ENCODE measurements around the gene GRIK3.

- TF ChIP-seq, protein P1, sequence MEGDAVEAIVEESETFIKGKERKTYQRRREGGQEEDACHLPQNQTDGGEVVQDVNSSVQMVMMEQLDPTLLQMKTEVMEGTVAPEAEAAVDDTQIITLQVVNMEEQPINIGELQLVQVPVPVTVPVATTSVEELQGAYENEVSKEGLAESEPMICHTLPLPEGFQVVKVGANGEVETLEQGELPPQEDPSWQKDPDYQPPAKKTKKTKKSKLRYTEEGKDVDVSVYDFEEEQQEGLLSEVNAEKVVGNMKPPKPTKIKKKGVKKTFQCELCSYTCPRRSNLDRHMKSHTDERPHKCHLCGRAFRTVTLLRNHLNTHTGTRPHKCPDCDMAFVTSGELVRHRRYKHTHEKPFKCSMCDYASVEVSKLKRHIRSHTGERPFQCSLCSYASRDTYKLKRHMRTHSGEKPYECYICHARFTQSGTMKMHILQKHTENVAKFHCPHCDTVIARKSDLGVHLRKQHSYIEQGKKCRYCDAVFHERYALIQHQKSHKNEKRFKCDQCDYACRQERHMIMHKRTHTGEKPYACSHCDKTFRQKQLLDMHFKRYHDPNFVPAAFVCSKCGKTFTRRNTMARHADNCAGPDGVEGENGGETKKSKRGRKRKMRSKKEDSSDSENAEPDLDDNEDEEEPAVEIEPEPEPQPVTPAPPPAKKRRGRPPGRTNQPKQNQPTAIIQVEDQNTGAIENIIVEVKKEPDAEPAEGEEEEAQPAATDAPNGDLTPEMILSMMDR (IDR thresholded peaks at IDR 0.05; ENCODE audit: low read depth, low read length, poor library complexity, severe bottlenecking), result no peak
- TF ChIP-seq EZH2phosphoT487 (IDR thresholded peaks at IDR 0.05; ENCODE audit: borderline replicate concordance, low read length), result no peak
These were observed 121.3 kb downstream of the GRIK3 start for GRCh38 chr1:36913016-36913415.

Measured in DOHH2 (cell line).